GM12891 (cell line): ENCODE data around the gene DOCK11.

ENCODE experiments used
- POLR2A ChIP-seq: IDR thresholded peaks from 2 replicates; pipeline ENCODE4 v1.6.1; 2011; ENCODE audit warnings: low read depth, low read length, control low read depth
- POLR2AphosphoS5 ChIP-seq: IDR thresholded peaks from 2 replicates; pipeline ENCODE4 v1.6.1; 2011; ENCODE audit warnings: low read depth, low read length, control low read depth
- SPI1 ChIP-seq: IDR thresholded peaks from 2 replicates; pipeline ENCODE4 v1.6.1; 2011; ENCODE audit warnings: low read depth, low read length, control low read depth
- TAF1 ChIP-seq: IDR thresholded peaks from 2 replicates; pipeline ENCODE4 v1.6.1; 2011; ENCODE audit warnings: low read depth, low read length, control low read depth

GRCh38 chrX:118552121-118552900 is 56.7 kb downstream of the DOCK11 start:
- TF ChIP-seq POLR2A = no peak
- no peak for TF ChIP-seq POLR2AphosphoS5
- TF ChIP-seq TAF1 = no peak
- no peak for TF ChIP-seq SPI1
